Omental fat pad (tissue), 4 donors: ENCODE results near the gene TADA1. TPM values are rescaled to one million over a fixed set of nuclear protein-coding genes. Genes with fewer than 3 reads are reported as not detected.

Experiments used
- ATAC-seq: fragments of 150-250 bp; one replicate; pipeline ENCODE4 v1.9.1; 2016; ENCODE audit warnings: mild to moderate bottlenecking, moderate library complexity; ENCODE audit not compliant: low FRiP score
- DNase-seq: peaks from one replicate; pipeline ENCODE4 v3.0.0-alpha.2; 2019; ENCODE audit warnings: low spot score
- CTCF ChIP-seq, 3 donors: fragments of 450-650 bp; IDR thresholded peaks; one replicate each; pipeline ENCODE4 v1.5.1; 2016 to 2017; ENCODE audit warnings: antibody characterized with exemption in 3 of 3, mild to moderate bottlenecking in 3 of 3, moderate library complexity in 2 of 3
- total RNA-seq, 4 donors: library from RNA; depleted of rRNA; stranded (reverse); fragments of >200 nt; gene quantifications; one replicate each; pipeline ENCODE4 v1.1.0, GENCODE V29; 2016

Gene TADA1
- total RNA-seq = 1 to 10 TPM; 5.9 to 8.7 (median 6.8) TPM

- DNase-seq (peak; percentile 94), ATAC-seq (peak; percentile 97)
- no peak for TF ChIP-seq CTCF (IDR thresholded peaks at IDR 0.05)
Measured at GRCh38 chr1:166875734-166876539, at the start of gene TADA1. TADA1 (minus strand) TSS chr1:166876264; CDS start chr1:166876233, 31 bp downstream.

- DNase-seq = no peak
- TF ChIP-seq CTCF (IDR thresholded peaks at IDR 0.05) = no peak
- ATAC-seq = no peak
Measured at GRCh38 chr1:166924823-166925541, 48.9 kb upstream of the TADA1 start.

GRCh38 chr1:166920561-166921475 lies 44.8 kb upstream of the TADA1 start:
- DNase-seq (no peak), ATAC-seq (peak; percentile 67)
- no peak for TF ChIP-seq CTCF (IDR thresholded peaks at IDR 0.05)

- no peak for ATAC-seq
- no peak for DNase-seq
- TF ChIP-seq CTCF (IDR thresholded peaks at IDR 0.05) = no peak
Measured at GRCh38 chr1:166918956-166919316, 42.9 kb upstream of the TADA1 start.

- TF ChIP-seq CTCF (IDR thresholded peaks at IDR 0.05) = no peak
- ATAC-seq (no peak), DNase-seq (no peak)
Measured at GRCh38 chr1:166918088-166918955, 42.3 kb upstream of the TADA1 start.

- DNase-seq (no peak), ATAC-seq (no peak)
- no peak for TF ChIP-seq CTCF (IDR thresholded peaks at IDR 0.05)
Measured at GRCh38 chr1:166915941-166916340, 39.9 kb upstream of the TADA1 start.
